Activated naive CD4-positive, alpha-beta T cell treated with anti-CD3 and anti-CD28 coated beads, Interleukin-2, amount 10 ng/mL, durations not matched to agents 7 days and 5 days (primary cell): Measurements from ENCODE around the gene HMGB4.

Experiments used
- CTCF ChIA-PET: fragments of 350-600 bp; sonication (Branson Sonifier 250); formaldehyde crosslinking; loops from one replicate; lab custom pipeline; 2021; ENCODE audit warnings: antibody characterized with exemption; lab: Charles Lee
- DNase-seq: peaks from one replicate; pipeline ENCODE4 v3.0.0-alpha.2; 2020
- H3K27ac Mint-ChIP-seq: one replicate; pipeline ENCODE4 v1.8.0; 2021; ENCODE audit warnings: mild to moderate bottlenecking, moderate library complexity, mixed read lengths
- H3K27me3 Mint-ChIP-seq: one replicate; pipeline ENCODE4 v1.8.0; 2021; ENCODE audit warnings: mild to moderate bottlenecking, mixed read lengths
- H3K36me3 Mint-ChIP-seq: one replicate; pipeline ENCODE4 v1.8.0; 2021; ENCODE audit warnings: mixed read lengths
- H3K4me1 Mint-ChIP-seq: one replicate; pipeline ENCODE4 v1.8.0; 2021; ENCODE audit warnings: mixed read lengths
- H3K4me3 Mint-ChIP-seq: one replicate; pipeline ENCODE4 v1.8.0; 2021; ENCODE audit warnings: mild to moderate bottlenecking, moderate library complexity, mixed read lengths
- H3K9me3 Mint-ChIP-seq: one replicate; pipeline ENCODE4 v1.8.0; 2021; ENCODE audit warnings: mixed read lengths

The HMGB4 gene

GRCh38 chr1:33826711-33827110 is 37.2 kb upstream of the HMGB4 start:
- peaks cover 8% of the 10 kb centered on the region for H3K9me3 Mint-ChIP-seq
- H3K4me1 Mint-ChIP-seq, result no peaks in the 10 kb centered on the region
- no peaks in the 10 kb centered on the region for H3K36me3 Mint-ChIP-seq
- no peaks in the 10 kb centered on the region for H3K27me3 Mint-ChIP-seq
- no peak overlapping the region for H3K4me3 Mint-ChIP-seq
- H3K27ac Mint-ChIP-seq, result no peak overlapping the region
- CTCF ChIA-PET, result no interaction called here
- no peak for DNase-seq

GRCh38 chr1:33828059-33828458 is 35.8 kb upstream of the HMGB4 start:
- no peak overlapping the region for H3K4me3 Mint-ChIP-seq
- H3K27ac Mint-ChIP-seq, result no peak overlapping the region
- no peaks in the 10 kb centered on the region for H3K36me3 Mint-ChIP-seq
- H3K9me3 Mint-ChIP-seq, result peaks cover 8% of the 10 kb centered on the region
- H3K4me1 Mint-ChIP-seq, result no peaks in the 10 kb centered on the region
- H3K27me3 Mint-ChIP-seq, result no peaks in the 10 kb centered on the region
- DNase-seq, result no peak
- CTCF ChIA-PET, result no interaction called here

- CTCF ChIA-PET, result no interaction called here
- no peaks in the 10 kb centered on the region for H3K4me1 Mint-ChIP-seq
- no peaks in the 10 kb centered on the region for H3K27me3 Mint-ChIP-seq
Measured at GRCh38 chr1:33828654-33829053, 35.2 kb upstream of the HMGB4 start.

GRCh38 chr1:33836911-33837310 is 27.0 kb upstream of the HMGB4 start:
- Mint-ChIP-seq H3K4me3 (no peak overlapping the region), H3K4me1 (no peaks in the 10 kb centered on the region), H3K27me3 (no peaks in the 10 kb centered on the region), H3K27ac (no peak overlapping the region), H3K36me3 (no peaks in the 10 kb centered on the region), H3K9me3 (peaks cover 2% of the 10 kb centered on the region)
- DNase-seq, result no peak
- CTCF ChIA-PET, result no interaction called here

More at GRCh38 chr1:33828654-33829053, 35.2 kb upstream of the HMGB4 start:
- Mint-ChIP-seq H3K36me3 (no peaks in the 10 kb centered on the region), H3K27ac (no peak overlapping the region), H3K9me3 (peaks cover 8% of the 10 kb centered on the region), H3K4me3 (no peak overlapping the region)
- no peak for DNase-seq

- no peak overlapping the region for H3K4me3 Mint-ChIP-seq
- H3K9me3 Mint-ChIP-seq, result peaks cover 2% of the 10 kb centered on the region
- no peak overlapping the region for H3K27ac Mint-ChIP-seq
- H3K27me3 Mint-ChIP-seq, result no peaks in the 10 kb centered on the region
- H3K36me3 Mint-ChIP-seq, result no peaks in the 10 kb centered on the region
- CTCF ChIA-PET, result no interaction called here
- DNase-seq, result no peak
- H3K4me1 Mint-ChIP-seq, result no peaks in the 10 kb centered on the region
Measured at GRCh38 chr1:33837635-33838034, 26.2 kb upstream of the HMGB4 start.

- no peak for DNase-seq
- Mint-ChIP-seq H3K36me3 (no peaks in the 10 kb centered on the region), H3K4me1 (no peaks in the 10 kb centered on the region), H3K27me3 (no peaks in the 10 kb centered on the region), H3K9me3 (peaks cover 2% of the 10 kb centered on the region), H3K27ac (no peak overlapping the region), H3K4me3 (no peak overlapping the region)
- CTCF ChIA-PET, result no interaction called here
Measured at GRCh38 chr1:33841494-33841893, 22.4 kb upstream of the HMGB4 start.

- Mint-ChIP-seq H3K27me3 (no peaks in the 10 kb centered on the region), H3K4me1 (no peaks in the 10 kb centered on the region), H3K27ac (no peak overlapping the region), H3K9me3 (no peaks in the 10 kb centered on the region), H3K36me3 (no peaks in the 10 kb centered on the region), H3K4me3 (no peak overlapping the region)
- CTCF ChIA-PET, result no interaction called here
- no peak for DNase-seq
Measured at GRCh38 chr1:33842348-33842747, 21.5 kb upstream of the HMGB4 start.

- H3K27me3 Mint-ChIP-seq, result no peaks in the 10 kb centered on the region
- DNase-seq, result no peak
- H3K4me1 Mint-ChIP-seq, result no peaks in the 10 kb centered on the region
- no peaks in the 10 kb centered on the region for H3K36me3 Mint-ChIP-seq
- CTCF ChIA-PET, result no interaction called here
- H3K27ac Mint-ChIP-seq, result no peak overlapping the region
- H3K4me3 Mint-ChIP-seq, result no peak overlapping the region
- H3K9me3 Mint-ChIP-seq, result no peaks in the 10 kb centered on the region
Measured at GRCh38 chr1:33844166-33844565, 19.7 kb upstream of the HMGB4 start.

GRCh38 chr1:33846861-33847260 is 17.0 kb upstream of the HMGB4 start:
- no peaks in the 10 kb centered on the region for H3K36me3 Mint-ChIP-seq
- no peak for DNase-seq
- H3K4me3 Mint-ChIP-seq, result no peak overlapping the region
- H3K9me3 Mint-ChIP-seq, result no peaks in the 10 kb centered on the region
- H3K27me3 Mint-ChIP-seq, result peaks cover 8% of the 10 kb centered on the region
- H3K27ac Mint-ChIP-seq, result no peak overlapping the region
- no peaks in the 10 kb centered on the region for H3K4me1 Mint-ChIP-seq
- CTCF ChIA-PET, result no interaction called here

GRCh38 chr1:33848205-33848937 is 15.5 kb upstream of the HMGB4 start:
- H3K36me3 Mint-ChIP-seq, result no peaks in the 10 kb centered on the region
- H3K4me1 Mint-ChIP-seq, result no peaks in the 10 kb centered on the region
- H3K27me3 Mint-ChIP-seq, result peaks cover 8% of the 10 kb centered on the region
- DNase-seq, result no peak
- no peaks in the 10 kb centered on the region for H3K9me3 Mint-ChIP-seq
- no peak overlapping the region for H3K4me3 Mint-ChIP-seq
- no peak overlapping the region for H3K27ac Mint-ChIP-seq
- CTCF ChIA-PET, result interaction anchor here (0.6 kb wide), 1 partner anchor 318 kb away, joined by 3 read pairs; no protein-coding TSS in a partner anchor

- H3K4me1 Mint-ChIP-seq, result no peaks in the 10 kb centered on the region
Measured at GRCh38 chr1:33849211-33849610, 14.7 kb upstream of the HMGB4 start.

GRCh38 chr1:33850481-33850880 is 13.4 kb upstream of the HMGB4 start:
- H3K36me3 Mint-ChIP-seq, result no peaks in the 10 kb centered on the region
- no peak overlapping the region for H3K4me3 Mint-ChIP-seq
- DNase-seq, result no peak
- H3K9me3 Mint-ChIP-seq, result no peaks in the 10 kb centered on the region
- H3K27ac Mint-ChIP-seq, result no peak overlapping the region
- peaks cover 8% of the 10 kb centered on the region for H3K27me3 Mint-ChIP-seq
- CTCF ChIA-PET, result no interaction called here
- no peaks in the 10 kb centered on the region for H3K4me1 Mint-ChIP-seq

More at GRCh38 chr1:33849211-33849610, 14.7 kb upstream of the HMGB4 start:
- no peaks in the 10 kb centered on the region for H3K9me3 Mint-ChIP-seq
- no peak overlapping the region for H3K27ac Mint-ChIP-seq
- no peak for DNase-seq
- H3K27me3 Mint-ChIP-seq, result peaks cover 8% of the 10 kb centered on the region
- H3K36me3 Mint-ChIP-seq, result no peaks in the 10 kb centered on the region
- CTCF ChIA-PET, result no interaction called here
- no peak overlapping the region for H3K4me3 Mint-ChIP-seq

- Mint-ChIP-seq H3K4me3 (no peak overlapping the region), H3K27me3 (peaks cover 8% of the 10 kb centered on the region), H3K36me3 (no peaks in the 10 kb centered on the region), H3K27ac (no peak overlapping the region), H3K4me1 (no peaks in the 10 kb centered on the region), H3K9me3 (no peaks in the 10 kb centered on the region)
- DNase-seq, result no peak
- CTCF ChIA-PET, result no interaction called here
Measured at GRCh38 chr1:33852711-33853110, 11.2 kb upstream of the HMGB4 start.

GRCh38 chr1:33853431-33853830 is 10.4 kb upstream of the HMGB4 start:
- Mint-ChIP-seq H3K4me3 (no peak overlapping the region), H3K4me1 (no peaks in the 10 kb centered on the region), H3K27ac (no peak overlapping the region), H3K9me3 (no peaks in the 10 kb centered on the region), H3K27me3 (peaks cover 8% of the 10 kb centered on the region), H3K36me3 (no peaks in the 10 kb centered on the region)
- DNase-seq, result no peak
- CTCF ChIA-PET, result no interaction called here

- Mint-ChIP-seq H3K36me3 (no peaks in the 10 kb centered on the region), H3K9me3 (no peaks in the 10 kb centered on the region), H3K4me3 (no peak overlapping the region), H3K27ac (no peak overlapping the region), H3K4me1 (no peaks in the 10 kb centered on the region), H3K27me3 (peaks cover 8% of the 10 kb centered on the region)
- no peak for DNase-seq
- CTCF ChIA-PET, result no interaction called here
Measured at GRCh38 chr1:33854091-33854490, 9.8 kb upstream of the HMGB4 start.
